GM12892 (cell line): ENCODE measurements around the gene CAV1.

Source experiments
- POLR2A ChIP-seq: IDR thresholded peaks from 2 replicates; pipeline ENCODE4 v1.6.1; 2011; ENCODE audit warnings: low read depth, low read length, control low read depth
- POLR2AphosphoS5 ChIP-seq: IDR thresholded peaks from 2 replicates; pipeline ENCODE4 v1.6.1; 2011; ENCODE audit warnings: low read depth, low read length, control low read depth

DNA sequence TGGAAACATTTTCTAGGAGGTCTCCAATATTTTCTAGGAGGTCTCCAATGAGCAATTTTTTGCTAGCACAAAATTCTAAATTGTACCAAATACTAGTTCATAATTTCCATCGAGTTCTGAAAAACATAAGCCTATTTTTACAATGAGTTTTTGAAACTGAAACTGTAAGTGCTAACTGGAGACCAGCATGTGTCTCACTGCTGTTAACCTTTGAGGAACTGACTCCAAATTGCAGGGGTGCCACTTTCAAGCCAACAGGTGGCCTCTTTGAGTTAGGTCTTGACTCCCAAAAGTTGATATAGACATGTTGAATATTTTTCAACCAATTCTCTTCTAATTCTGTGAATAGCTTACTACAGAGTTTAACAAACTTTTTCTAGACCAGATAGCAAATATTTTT is 58.8 kb downstream of the CAV1 start:
- no peak for TF ChIP-seq POLR2AphosphoS5
- TF ChIP-seq POLR2A: no peak
